Measurements from ENCODE around the gene MAN1C1.
A peak's percentile ranks its signal among the peaks of the same experiment; 100 is the strongest.

MAN1C1 gene

GRCh38 chr1:25772692-25773245 is 156.2 kb downstream of the MAN1C1 start:
- Histone ChIP-seq H3K27ac (no peak overlapping the region), H3K36me3 (ENCODE audit: control insufficient read depth, insufficient read depth, low read length) (no peaks in the 10 kb centered on the region), H2AFZ (no peak overlapping the region), H3K9me3 (ENCODE audit: control insufficient read depth, low read length) (no peaks in the 10 kb centered on the region), H3K4me3 (ENCODE audit: low read depth, low read length) (no peak overlapping the region), H3K4me2 (ENCODE audit: low read length) (peak overlapping the region; percentile 0), H3K27me3 (ENCODE audit: control insufficient read depth, insufficient read depth, low read length) (no peaks in the 10 kb centered on the region), H3K79me2 (no peaks in the 10 kb centered on the region), H3K9ac (no peak overlapping the region), H3K4me1 (peaks cover 33% of the 10 kb centered on the region)
- TF ChIP-seq, protein P1, sequence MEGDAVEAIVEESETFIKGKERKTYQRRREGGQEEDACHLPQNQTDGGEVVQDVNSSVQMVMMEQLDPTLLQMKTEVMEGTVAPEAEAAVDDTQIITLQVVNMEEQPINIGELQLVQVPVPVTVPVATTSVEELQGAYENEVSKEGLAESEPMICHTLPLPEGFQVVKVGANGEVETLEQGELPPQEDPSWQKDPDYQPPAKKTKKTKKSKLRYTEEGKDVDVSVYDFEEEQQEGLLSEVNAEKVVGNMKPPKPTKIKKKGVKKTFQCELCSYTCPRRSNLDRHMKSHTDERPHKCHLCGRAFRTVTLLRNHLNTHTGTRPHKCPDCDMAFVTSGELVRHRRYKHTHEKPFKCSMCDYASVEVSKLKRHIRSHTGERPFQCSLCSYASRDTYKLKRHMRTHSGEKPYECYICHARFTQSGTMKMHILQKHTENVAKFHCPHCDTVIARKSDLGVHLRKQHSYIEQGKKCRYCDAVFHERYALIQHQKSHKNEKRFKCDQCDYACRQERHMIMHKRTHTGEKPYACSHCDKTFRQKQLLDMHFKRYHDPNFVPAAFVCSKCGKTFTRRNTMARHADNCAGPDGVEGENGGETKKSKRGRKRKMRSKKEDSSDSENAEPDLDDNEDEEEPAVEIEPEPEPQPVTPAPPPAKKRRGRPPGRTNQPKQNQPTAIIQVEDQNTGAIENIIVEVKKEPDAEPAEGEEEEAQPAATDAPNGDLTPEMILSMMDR (IDR thresholded peaks at IDR 0.05): no peak

DNA sequence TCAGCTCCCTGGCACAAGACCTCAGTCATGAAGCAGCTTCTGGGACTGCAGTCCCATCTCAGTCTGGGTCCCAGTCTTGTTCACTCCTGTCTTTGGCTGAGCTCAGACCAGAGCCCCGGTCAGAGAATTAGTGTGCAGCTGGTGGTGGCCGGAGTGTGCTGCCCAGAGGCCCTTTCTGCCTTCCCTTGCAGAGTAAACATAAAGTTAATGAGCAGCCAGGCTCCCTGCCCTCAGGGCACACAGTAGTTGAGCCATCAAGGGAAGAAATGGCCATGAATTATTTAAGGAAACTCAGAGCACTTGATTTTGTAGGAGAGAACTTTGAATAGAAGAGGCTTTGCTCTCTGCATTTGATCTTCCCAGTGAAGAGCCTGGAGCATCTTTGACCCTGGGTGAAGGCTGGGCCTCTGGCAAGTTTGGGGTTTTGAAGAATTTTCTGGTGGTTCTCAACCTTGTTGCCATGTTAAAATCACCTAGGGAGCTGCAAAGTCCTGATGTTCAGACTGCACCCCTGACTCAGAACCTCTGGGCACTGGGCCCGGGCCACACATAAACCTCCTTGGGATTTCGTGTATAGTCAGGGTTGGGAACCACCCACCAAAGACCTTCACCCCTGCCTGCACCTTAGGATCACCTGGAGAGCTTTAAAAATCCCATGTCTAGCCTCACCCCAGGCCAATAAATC is 157.0 kb downstream of the MAN1C1 start:
- Histone ChIP-seq H3K4me2 (ENCODE audit: low read length) (peak overlapping the region; percentile 20), H3K4me1 (peaks cover 33% of the 10 kb centered on the region), H2AFZ (no peak overlapping the region), H3K9me3 (ENCODE audit: control insufficient read depth, low read length) (no peaks in the 10 kb centered on the region), H3K27ac (no peak overlapping the region), H3K27me3 (ENCODE audit: control insufficient read depth, insufficient read depth, low read length) (no peaks in the 10 kb centered on the region), H3K36me3 (ENCODE audit: control insufficient read depth, insufficient read depth, low read length) (no peaks in the 10 kb centered on the region), H3K9ac (no peak overlapping the region), H3K79me2 (no peaks in the 10 kb centered on the region), H3K4me3 (ENCODE audit: low read depth, low read length) (no peak overlapping the region)
- TF ChIP-seq, protein P1 (IDR thresholded peaks at IDR 0.05): no peak

DNA sequence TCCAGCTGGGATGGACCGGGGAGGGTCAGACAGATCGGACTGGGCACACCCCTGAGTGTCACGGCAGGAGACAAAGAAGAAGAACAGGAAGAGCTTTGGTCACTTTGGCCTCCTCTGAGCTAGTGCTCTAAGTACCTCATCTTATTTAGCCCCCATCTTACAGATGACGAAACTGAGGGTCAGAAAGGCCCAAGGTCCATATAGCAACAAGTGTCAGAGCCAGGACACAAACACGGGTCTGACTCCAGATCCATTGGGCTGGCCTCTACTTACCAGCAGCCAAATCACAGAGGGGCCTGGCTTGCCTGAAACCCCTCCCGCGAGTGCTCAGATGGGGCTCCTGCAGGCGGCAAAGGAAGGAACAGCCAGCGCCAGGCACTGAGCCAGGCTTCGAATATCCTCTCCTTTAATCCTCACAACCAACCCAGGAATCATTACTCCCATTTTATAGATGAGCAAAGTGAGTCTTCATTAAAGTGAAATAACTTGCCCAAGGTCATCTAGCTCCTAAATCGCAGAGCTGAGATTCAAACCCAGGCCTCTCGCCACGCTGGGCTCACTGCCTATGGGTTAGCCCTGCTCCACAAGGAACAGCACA is 157.7 kb downstream of the MAN1C1 start:
- Histone ChIP-seq H3K4me3 (ENCODE audit: low read depth, low read length) (no peak overlapping the region), H3K79me2 (no peaks in the 10 kb centered on the region), H3K4me1 (peaks cover 33% of the 10 kb centered on the region), H2AFZ (no peak overlapping the region), H3K36me3 (ENCODE audit: control insufficient read depth, insufficient read depth, low read length) (no peaks in the 10 kb centered on the region), H3K27me3 (ENCODE audit: control insufficient read depth, insufficient read depth, low read length) (no peaks in the 10 kb centered on the region), H3K9me3 (ENCODE audit: control insufficient read depth, low read length) (no peaks in the 10 kb centered on the region), H3K27ac (peak overlapping the region; percentile 49), H3K9ac (no peak overlapping the region), H3K4me2 (ENCODE audit: low read length) (peak overlapping the region; percentile 46)
- TF ChIP-seq, protein P1 (IDR thresholded peaks at IDR 0.05): no peak

DNA sequence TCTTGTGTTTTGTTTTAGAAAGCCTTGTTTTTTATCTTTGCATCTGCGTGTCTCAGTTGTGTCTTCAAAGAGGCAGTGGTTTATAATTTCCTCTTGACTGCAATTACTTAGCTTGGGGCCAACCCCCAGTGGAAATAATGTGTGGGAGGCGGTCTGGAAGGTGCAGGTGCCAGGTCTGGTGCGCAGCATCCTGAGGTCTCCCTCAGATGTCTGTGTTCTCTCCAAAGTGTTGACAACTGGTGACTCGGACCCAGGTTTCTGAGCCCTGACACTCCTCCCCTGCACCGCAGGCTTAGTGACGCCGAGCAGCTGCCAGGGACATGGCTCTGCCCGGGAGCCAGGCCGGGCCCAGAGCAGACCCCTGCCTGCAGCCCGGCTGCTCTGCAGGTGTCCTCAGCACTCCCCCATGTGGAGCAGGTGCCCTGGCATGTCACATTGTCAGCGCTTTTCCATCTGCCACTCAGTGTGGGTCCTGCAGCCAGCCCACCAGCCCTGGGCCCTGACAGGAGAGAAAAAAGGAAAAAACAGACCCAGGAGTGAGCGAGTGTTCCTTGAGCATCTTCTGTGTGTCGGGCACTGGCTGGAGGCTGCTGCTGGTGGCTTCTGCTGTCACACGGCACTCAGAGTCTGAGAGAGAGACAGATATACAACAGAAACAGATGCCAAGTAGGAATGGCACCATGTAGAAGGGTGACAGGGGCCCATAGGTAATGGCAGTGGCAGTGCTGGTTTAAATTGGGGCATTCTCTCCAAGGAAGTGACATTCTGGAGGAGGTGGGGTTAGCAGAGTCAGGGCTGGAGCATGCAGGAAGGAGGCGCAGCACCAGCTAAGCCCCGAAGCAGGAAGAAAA is 158.6 kb downstream of the MAN1C1 start:
- no peak overlapping the region for H2AFZ ChIP-seq
- H3K4me2 ChIP-seq (ENCODE audit: low read length): peak overlapping the region; percentile 22
- H3K79me2 ChIP-seq: no peaks in the 10 kb centered on the region
- H3K4me3 ChIP-seq (ENCODE audit: low read depth, low read length): no peak overlapping the region
- H3K9ac ChIP-seq: no peak overlapping the region
- H3K4me1 ChIP-seq: peaks cover 31% of the 10 kb centered on the region
- TF ChIP-seq, protein P1 (IDR thresholded peaks at IDR 0.05): no peak
- no peaks in the 10 kb centered on the region for H3K27me3 ChIP-seq (ENCODE audit: control insufficient read depth, insufficient read depth, low read length)
- H3K9me3 ChIP-seq (ENCODE audit: control insufficient read depth, low read length): no peaks in the 10 kb centered on the region
- peak overlapping the region; percentile 66 for H3K27ac ChIP-seq
- no peaks in the 10 kb centered on the region for H3K36me3 ChIP-seq (ENCODE audit: control insufficient read depth, insufficient read depth, low read length)

Measured in parathyroid adenoma (tissue), 2 donors.